ENCODE results near the gene IPO11. TPM values are rescaled to one million over a fixed set of nuclear protein-coding genes. Genes with fewer than 3 reads are reported as not detected.

IPO11 gene
- total and polyA plus RNA-seq, 2 of the 4 experiments (the other 2 are of a cell fraction), result 12.6 to 40.0 TPM

DNA sequence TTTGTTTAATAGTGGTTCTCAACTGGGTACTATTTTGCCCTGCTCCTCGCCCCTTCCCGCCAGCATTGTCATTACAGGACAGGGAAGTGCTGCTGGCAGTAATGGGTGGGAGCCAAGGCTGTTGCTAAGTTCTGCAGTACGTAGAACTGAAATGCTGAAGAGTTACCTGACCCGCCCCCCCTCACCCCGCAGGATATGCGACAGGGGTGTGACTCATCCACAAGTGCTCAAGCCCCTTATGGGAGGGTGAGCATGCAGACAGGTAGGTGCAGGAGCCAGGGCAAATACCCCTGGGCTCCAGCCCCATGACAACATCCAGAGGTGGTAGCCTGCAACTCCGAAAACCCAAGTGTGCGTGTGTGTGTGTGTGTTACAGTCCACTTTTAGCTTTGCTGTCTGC is 201.8 kb downstream of the IPO11 start:
- no peak overlapping the region for H3K4ac ChIP-seq (ENCODE audit: low read depth, low read length)
- no peak overlapping the region for H3K14ac ChIP-seq (replicated peaks; ENCODE audit: low read depth, low read length)
- H3K27me3 ChIP-seq (ENCODE audit: control insufficient read depth, insufficient read depth, low read length), result no peaks in the 10 kb centered on the region
- no peaks in the 10 kb centered on the region for H4K20me1 ChIP-seq (ENCODE audit: insufficient read depth, low read length)
- ATAC-seq (ENCODE audit: low read depth) (no peak), DNase-seq (no peak)
- no peak overlapping the region for H2BK120ac ChIP-seq (ENCODE audit: low read depth, low read length)
- CTCF ChIA-PET, result no interaction called here
- WGBS, 2 experiments (ENCODE audit: extremely low coverage in 2 of 2, insufficient read length in 1 of 2), result no CpG with 5 or more reads among the region's 8 CpGs
- no peak overlapping the region for H2AK9ac ChIP-seq (replicated peaks; ENCODE audit: low read depth, low read length, poor library complexity)
- no peak overlapping the region for H4K8ac ChIP-seq (ENCODE audit: low read depth in 2 of 2, low read length in 2 of 2)
- H3K9me1 ChIP-seq (ENCODE audit: insufficient read depth, low read length), result peaks cover 2% of the 10 kb centered on the region; the same call in 1 of the 2 replicates
- no peak overlapping the region for H2BK5ac ChIP-seq (ENCODE audit: low read depth, low read length, poor library complexity, severe bottlenecking)
- no peak overlapping the region for H3K56ac ChIP-seq (ENCODE audit: extremely low read depth, insufficient read depth, low read length)
- no peak overlapping the region for H3K23ac ChIP-seq (ENCODE audit: low read depth, low read length)
- intact Hi-C loops (cut with micrococcal nuclease) (no loop called here), dilution Hi-C loops (cut with HindIII; ENCODE audit: low sequenced_read_pairs, unreplicated experiment) (no loop called here), in situ Hi-C loops (cut with MboI; ENCODE audit: low sequenced_read_pairs) (no loop called here)
- H3K4me3 ChIP-seq (ENCODE audit: insufficient read depth, low read depth, low read length), result no peak overlapping the region
- no peak overlapping the region for H4K91ac ChIP-seq (ENCODE audit: insufficient read depth, low read depth, low read length)
- no peak overlapping the region for H2AFZ ChIP-seq (replicated peaks; ENCODE audit: low read length, poor library complexity)
- no TSS peak for BruUV-seq (replicated peaks)
- 0 out of 4 replicates have a peak, but pooled peaks cover 0 to 4% of the 10 kb centered on the region in 2 experiments for H3K79me1 ChIP-seq (ENCODE audit: low read depth in 1 of 2, low read length in 2 of 2)
- no peak overlapping the region for H3K4me2 ChIP-seq (ENCODE audit: low read depth, low read length)
- no peak overlapping the region for H3K9ac ChIP-seq (ENCODE audit: low read depth, low read length)
- H2BK20ac ChIP-seq (ENCODE audit: low read depth, low read length), result no peak overlapping the region
- no peaks in the 10 kb centered on the region for H3K4me1 ChIP-seq (ENCODE audit: control insufficient read depth, insufficient read depth, low read length)
- H3K36me3 ChIP-seq (ENCODE audit: control insufficient read depth, insufficient read depth, low read length), result 0 out of 2 replicates have a peak, but pooled peaks cover 4% of the 10 kb centered on the region
- no peaks in the 10 kb centered on the region for H3K9me3 ChIP-seq (ENCODE audit: control insufficient read depth, insufficient read depth, low read length)
- POLR2A ChIA-PET (ENCODE audit: unreplicated experiment), result no interaction called here
- H3K27ac ChIP-seq (ENCODE audit: insufficient read depth, low read length), result no peak overlapping the region
- no peak overlapping the region for H4K5ac ChIP-seq (ENCODE audit: low read depth, low read length)
- no peak overlapping the region for H3K18ac ChIP-seq (ENCODE audit: low read depth, low read length)
- TF ChIP-seq, protein P1, sequence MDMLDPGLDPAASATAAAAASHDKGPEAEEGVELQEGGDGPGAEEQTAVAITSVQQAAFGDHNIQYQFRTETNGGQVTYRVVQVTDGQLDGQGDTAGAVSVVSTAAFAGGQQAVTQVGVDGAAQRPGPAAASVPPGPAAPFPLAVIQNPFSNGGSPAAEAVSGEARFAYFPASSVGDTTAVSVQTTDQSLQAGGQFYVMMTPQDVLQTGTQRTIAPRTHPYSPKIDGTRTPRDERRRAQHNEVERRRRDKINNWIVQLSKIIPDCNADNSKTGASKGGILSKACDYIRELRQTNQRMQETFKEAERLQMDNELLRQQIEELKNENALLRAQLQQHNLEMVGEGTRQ (IDR thresholded peaks at IDR 0.05; ENCODE audit: low read depth, low read length), result no peak
- TF ChIP-seq MAZ (IDR thresholded peaks at IDR 0.05; ENCODE audit: borderline replicate concordance, low read depth, low read length) (no peak), MXI1 (IDR thresholded peaks at IDR 0.05; ENCODE audit: borderline replicate concordance, low read depth, low read length) (no peak), BHLHE40 (IDR thresholded peaks at IDR 0.05; ENCODE audit: low read depth, low read length) (no peak), RAD21 (IDR thresholded peaks at IDR 0.05; ENCODE audit: low read length) (no peak), RCOR1 (IDR thresholded peaks at IDR 0.05; ENCODE audit: insufficient replicate concordance, low read length) (no peak), NFE2L2 (IDR thresholded peaks at IDR 0.05; ENCODE audit: low read depth, low read length) (no peak), CEBPB (IDR thresholded peaks at IDR 0.05; ENCODE audit: low read depth, low read length) (no peak), SMC3 (IDR thresholded peaks at IDR 0.05; ENCODE audit: low read depth, low read length) (no peak), CHD1 (IDR thresholded peaks at IDR 0.05; ENCODE audit: low read depth, low read length) (no peak), RFX5 (IDR thresholded peaks at IDR 0.05; ENCODE audit: low read depth, low read length) (no peak), MAFK (IDR thresholded peaks at IDR 0.05; ENCODE audit: low read depth, low read length) (no peak), POLR2A (IDR thresholded peaks at IDR 0.05; ENCODE audit: low read depth, low read length) (no peak), FOS (IDR thresholded peaks at IDR 0.05; ENCODE audit: low read depth, low read length) (no peak)
- TF ChIP-seq, protein P2, sequence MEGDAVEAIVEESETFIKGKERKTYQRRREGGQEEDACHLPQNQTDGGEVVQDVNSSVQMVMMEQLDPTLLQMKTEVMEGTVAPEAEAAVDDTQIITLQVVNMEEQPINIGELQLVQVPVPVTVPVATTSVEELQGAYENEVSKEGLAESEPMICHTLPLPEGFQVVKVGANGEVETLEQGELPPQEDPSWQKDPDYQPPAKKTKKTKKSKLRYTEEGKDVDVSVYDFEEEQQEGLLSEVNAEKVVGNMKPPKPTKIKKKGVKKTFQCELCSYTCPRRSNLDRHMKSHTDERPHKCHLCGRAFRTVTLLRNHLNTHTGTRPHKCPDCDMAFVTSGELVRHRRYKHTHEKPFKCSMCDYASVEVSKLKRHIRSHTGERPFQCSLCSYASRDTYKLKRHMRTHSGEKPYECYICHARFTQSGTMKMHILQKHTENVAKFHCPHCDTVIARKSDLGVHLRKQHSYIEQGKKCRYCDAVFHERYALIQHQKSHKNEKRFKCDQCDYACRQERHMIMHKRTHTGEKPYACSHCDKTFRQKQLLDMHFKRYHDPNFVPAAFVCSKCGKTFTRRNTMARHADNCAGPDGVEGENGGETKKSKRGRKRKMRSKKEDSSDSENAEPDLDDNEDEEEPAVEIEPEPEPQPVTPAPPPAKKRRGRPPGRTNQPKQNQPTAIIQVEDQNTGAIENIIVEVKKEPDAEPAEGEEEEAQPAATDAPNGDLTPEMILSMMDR (conservative IDR thresholded peaks at IDR 0.05; ENCODE audit: low read depth, low read length), result no peak
- H2BK15ac ChIP-seq (ENCODE audit: low read depth, low read length), result no peak overlapping the region
- no peak overlapping the region for H2AK5ac ChIP-seq (ENCODE audit: low read depth, low read length)

All from IMR-90 (cell line).